HepG2 (cell line): ENCODE data around the gene PLXNA4. TPM values are rescaled to one million over a fixed set of nuclear protein-coding genes. Genes with fewer than 3 reads are reported as not detected.

Experiments used
- ATAC-seq: fragments of 200-7000 bp; cut with Tn5 transposase; 3 replicates; pipeline ENCODE4 v1.9.1; 2020; ENCODE audit warnings: mild to moderate bottlenecking, moderate library complexity
- BruUV-seq: library from RNA; stranded (reverse); fragments of 400-500 nt; replicated peaks from 2 replicates; lab custom pipeline; 2021; lab: Mats Ljungman, UMichigan
- CTCF ChIA-PET: fragments of 300-600 bp; formaldehyde crosslinking; extraction: SDS; loops from one replicate; lab custom pipeline; 2021; ENCODE audit warnings: low total read pairs, inconsistent platforms, low intra/inter-chr PET ratio; lab: Yijun Ruan, JAX
- POLR2A ChIA-PET: fragments of 350-600 bp; sonication (Branson Sonifier 250); formaldehyde crosslinking; loops from one replicate; lab custom pipeline; 2020; ENCODE audit warnings: antibody characterized with exemption, inconsistent platforms; lab: Yijun Ruan, JAX
- DNase-seq: peaks from one replicate; pipeline ENCODE4 v3.0.0-alpha.2; 2015; ENCODE audit warnings: low spot score
- FAIRE-seq: peaks from 3 replicates; lab custom pipeline; 2011; peaks lifted over from hg19 to GRCh38; lab: Jason Lieb, UNC
- H2AFZ ChIP-seq: one replicate; pipeline ENCODE4 v1.6.1; 2011; ENCODE audit warnings: low read length, inconsistent platforms
- H3K27ac ChIP-seq: fragments of 300-600 bp; 3 replicates; pipeline ENCODE4 v1.8.0; 2011; ENCODE audit warnings: mixed run types, mild to moderate bottlenecking, mixed read lengths, low read length, inconsistent platforms; ENCODE audit not compliant: insufficient read depth; ENCODE audit errors: extremely low read length
- H3K27me3 ChIP-seq, 2 experiments: fragments of 200-600 bp in 1 of 2; 2 replicates in 1 of 2; 3 replicates in 1 of 2; pipeline versions ENCODE4 v1.6.0 to v1.8.0; 2011; ENCODE audit warnings: low read length in 2 of 2, mild to moderate bottlenecking in 2 of 2, moderate library complexity in 2 of 2, inconsistent platforms in 1 of 2; ENCODE audit not compliant: insufficient read depth in 2 of 2, control insufficient read depth in 1 of 2
- H3K36me3 ChIP-seq, 2 experiments: fragments of 200-600 bp in 1 of 2; replicated peaks in 1 of 2; 2 replicates in 1 of 2; 3 replicates in 1 of 2; pipeline versions ENCODE4 v1.5.1 to v1.8.0; 2011; ENCODE audit warnings: low read length in 2 of 2, inconsistent platforms in 1 of 2; ENCODE audit not compliant: insufficient read depth in 2 of 2, control insufficient read depth in 1 of 2
- H3K4me1 ChIP-seq: 2 replicates; pipeline ENCODE4 v1.5.1; 2012; ENCODE audit warnings: low read length, inconsistent platforms; ENCODE audit not compliant: insufficient read depth
- H3K4me2 ChIP-seq: 2 replicates; pipeline ENCODE4 v1.6.0; 2011; ENCODE audit warnings: low read depth, low read length, inconsistent platforms
- H3K4me3 ChIP-seq, 3 experiments: fragments of 200-600 bp in 1 of 3; sonication (generic), shearing (Covaris generic) in 1 of 3; replicated peaks in 1 of 3; 2 replicates each; pipeline ENCODE4 v1.5.1; 2011 to 2016; ENCODE audit warnings: low read length in 3 of 3, inconsistent platforms in 2 of 3, low read depth in 2 of 3, mild to moderate bottlenecking in 2 of 3, control low read depth in 1 of 3, mixed read lengths in 1 of 3; ENCODE audit not compliant: insufficient read depth in 1 of 3
- H3K79me2 ChIP-seq: one replicate; pipeline ENCODE4 v1.6.1; 2011; ENCODE audit warnings: low read length, inconsistent platforms; ENCODE audit not compliant: insufficient read depth
- H3K9ac ChIP-seq: 2 replicates; pipeline ENCODE4 v1.6.0; 2011; ENCODE audit warnings: mild to moderate bottlenecking, low read depth, low read length, inconsistent platforms; ENCODE audit not compliant: insufficient read depth
- H3K9me3 ChIP-seq: 2 replicates; pipeline ENCODE4 v1.5.1; 2012; ENCODE audit warnings: mild to moderate bottlenecking, low read length
- H4K20me1 ChIP-seq: 2 replicates; pipeline ENCODE4 v1.6.0; 2011; ENCODE audit warnings: inconsistent platforms, mild to moderate bottlenecking, low read length, moderate library complexity; ENCODE audit not compliant: insufficient read depth
- CHCHD3 ChIP-seq: sonication (generic); formaldehyde crosslinking; IDR thresholded peaks from 2 replicates; pipeline ENCODE4 v1.8.0; 2022; ENCODE audit warnings: mild to moderate bottlenecking, missing genetic modification reagents, moderate library complexity
- GTF3A ChIP-seq: sonication (generic); formaldehyde crosslinking; conservative IDR thresholded peaks from 2 replicates; pipeline ENCODE4 v1.4.0; 2020; ENCODE audit warnings: mild to moderate bottlenecking, missing genetic modification reagents
- MYC ChIP-seq: sonication (generic); formaldehyde crosslinking; IDR thresholded peaks from 2 replicates; pipeline ENCODE4 v1.9.0; 2021; ENCODE audit warnings: missing genetic modification reagents, borderline replicate concordance
- PPARG ChIP-seq: conservative IDR thresholded peaks from 2 replicates; pipeline ENCODE4 v1.6.1; 2016; ENCODE audit warnings: missing biosample characterization, missing genetic modification reagents
- RFX3 ChIP-seq: IDR thresholded peaks from 2 replicates; pipeline ENCODE4 v1.6.1; 2016; ENCODE audit warnings: missing biosample characterization, missing genetic modification reagents
- SAFB2 ChIP-seq: sonication (generic); formaldehyde crosslinking; IDR thresholded peaks from 2 replicates; pipeline ENCODE4 v1.5.1; 2020; ENCODE audit warnings: missing genetic modification reagents, low read depth, mild to moderate bottlenecking, borderline replicate concordance
- SOX13 ChIP-seq, 3 experiments: fragments of 450-650 bp in 1 of 3; sonication (generic) in 1 of 3; formaldehyde crosslinking in 1 of 3; IDR thresholded peaks in 2 of 3; conservative IDR thresholded peaks in 1 of 3; 2 replicates each; pipeline versions ENCODE4 v1.5.0 to v1.6.1; 2016 to 2020; ENCODE audit warnings: antibody characterized with exemption in 1 of 3, mild to moderate bottlenecking in 1 of 3, missing compliant biosample characterization in 1 of 3, missing genetic modification reagents in 1 of 3, moderate library complexity in 1 of 3
- SP1 ChIP-seq, 2 experiments: fragments of 450-650 bp in 1 of 2; sonication (generic) in 1 of 2; formaldehyde crosslinking in 1 of 2; IDR thresholded peaks; 2 replicates each; pipeline versions ENCODE4 v1.4.0 to v1.6.1; 2016 to 2020; ENCODE audit warnings: missing genetic modification reagents in 1 of 2
- SP2 ChIP-seq: sonication (generic); formaldehyde crosslinking; IDR thresholded peaks from 2 replicates; pipeline ENCODE4 v1.5.1; 2020; ENCODE audit warnings: mild to moderate bottlenecking, missing genetic modification reagents
- SRF ChIP-seq: IDR thresholded peaks from 2 replicates; pipeline ENCODE4 v1.6.1; 2011; ENCODE audit warnings: mild to moderate bottlenecking, low read depth, low read length, moderate library complexity
- ZNF281 ChIP-seq: sonication (generic); formaldehyde crosslinking; IDR thresholded peaks from 2 replicates; pipeline ENCODE4 v1.4.0; 2020; ENCODE audit warnings: missing genetic modification reagents, borderline replicate concordance
- ZNF3 ChIP-seq: IDR thresholded peaks from 2 replicates; pipeline ENCODE4 v1.7.0; 2017; ENCODE audit warnings: inconsistent platforms
- ZNF563 ChIP-seq: sonication (generic); formaldehyde crosslinking; IDR thresholded peaks from 2 replicates; pipeline ENCODE4 v1.8.0; 2022; ENCODE audit warnings: mild to moderate bottlenecking, moderate library complexity, missing genetic modification reagents
- ZNF761 ChIP-seq: sonication (generic); formaldehyde crosslinking; conservative IDR thresholded peaks from 2 replicates; pipeline ENCODE4 v1.4.0; 2020; ENCODE audit warnings: mild to moderate bottlenecking, missing genetic modification reagents
- WGBS: methylation state at CpG from one replicate; pipeline ENCODE4 v1.1.6; 2017; ENCODE audit warnings: low lambda C conversion rate; 5-methylcytosine and 5-hydroxymethylcytosine counted together
- in situ Hi-C: cut with HindIII; loops from 2 replicates; pipeline ENCODE4 v1.10.0; 2017; ENCODE audit warnings: low pct_unique_long_range_greater_than_20kb; ENCODE audit not compliant: extremely low pct_ligation_motif_present
- intact Hi-C: fragments of 100-400 bp; cut with micrococcal nuclease; formaldehyde crosslinking; loops from one replicate; pipeline ENCODE4 v1.10.0; 2022; ENCODE audit not compliant: unreplicated experiment
- polyA plus RNA-seq, 8 experiments: library from polyadenylated mRNA; depleted of rRNA in 3 of 8; stranded (reverse) in 7 of 8; unstranded in 1 of 8; fragments of >200 nt; fragmentation: Illumina TruSeq in 4 of 8; extraction: Trizol in 4 of 8; gene quantifications; 2 replicates each; pipeline versions ENCODE4 v1.2.1 to v1.2.3, GENCODE V29; 2011 to 2016; ENCODE audit warnings: low read depth in 4 of 8, missing spikeins in 1 of 8, mixed read lengths in 1 of 8; ENCODE audit not compliant: insufficient read depth in 1 of 8
- total RNA-seq, 5 experiments: library from RNA; depleted of rRNA; stranded (reverse); fragments of >200 nt; fragmentation: Illumina TruSeq; extraction: Trizol; gene quantifications; 2 replicates each; pipeline ENCODE4 v1.2.3, GENCODE V29; 2016; ENCODE audit warnings: low read depth in 1 of 5
- TF ChIP-seq, protein P1 (sequence below): sonication (generic); formaldehyde crosslinking; IDR thresholded peaks from 2 replicates; pipeline ENCODE4 v1.4.0; 2020; ENCODE audit warnings: missing genetic modification reagents, borderline replicate concordance

PLXNA4 gene
- total and polyA plus RNA-seq, 2 of the 13 experiments (the other 11 are each of a cell fraction or from before 2014, with no cell fraction given) = 0.01 to 0.04 TPM

GRCh38 chr7:132181371-132181770, 394.9 kb downstream of the PLXNA4 start:
- ChIA-PET CTCF (no interaction called here), POLR2A (no interaction called here)
- no peaks in the 10 kb centered on the region for H3K36me3 ChIP-seq

More at GRCh38 chr7:132181371-132181770, 394.9 kb downstream of the PLXNA4 start:
- no peak for ATAC-seq
- H2AFZ ChIP-seq = no peak overlapping the region
- H3K4me3 ChIP-seq = no peak overlapping the region
- in situ Hi-C loops = no loop called here
- BruUV-seq = no TSS peak
- TF ChIP-seq SAFB2 (CRISPR knock-in tag) (no peak), MYC (CRISPR knock-in tag) (no peak), SP2 (CRISPR knock-in tag) (no peak), PPARG (CRISPR knock-in tag) (no peak), ZNF761 (CRISPR knock-in tag) (no peak), RFX3 (CRISPR knock-in tag) (no peak), ZNF563 (CRISPR knock-in tag) (no peak), ZNF3 (CRISPR knock-in tag) (no peak), SP1 (IDR thresholded peaks at IDR 0.05) (no peak), SP1 (CRISPR knock-in tag; IDR thresholded peaks at IDR 0.05) (no peak), GTF3A (no peak), ZNF281 (CRISPR knock-in tag) (no peak), SRF (no peak), SOX13 (IDR thresholded peaks at IDR 0.05) (no peak), SOX13 (CRISPR knock-in tag; conservative IDR thresholded peaks at IDR 0.05 in 1 of 2, IDR thresholded peaks at IDR 0.05 in 1 of 2) (no peak), CHCHD3 (CRISPR knock-in tag) (no peak)
- TF ChIP-seq, protein P1, sequence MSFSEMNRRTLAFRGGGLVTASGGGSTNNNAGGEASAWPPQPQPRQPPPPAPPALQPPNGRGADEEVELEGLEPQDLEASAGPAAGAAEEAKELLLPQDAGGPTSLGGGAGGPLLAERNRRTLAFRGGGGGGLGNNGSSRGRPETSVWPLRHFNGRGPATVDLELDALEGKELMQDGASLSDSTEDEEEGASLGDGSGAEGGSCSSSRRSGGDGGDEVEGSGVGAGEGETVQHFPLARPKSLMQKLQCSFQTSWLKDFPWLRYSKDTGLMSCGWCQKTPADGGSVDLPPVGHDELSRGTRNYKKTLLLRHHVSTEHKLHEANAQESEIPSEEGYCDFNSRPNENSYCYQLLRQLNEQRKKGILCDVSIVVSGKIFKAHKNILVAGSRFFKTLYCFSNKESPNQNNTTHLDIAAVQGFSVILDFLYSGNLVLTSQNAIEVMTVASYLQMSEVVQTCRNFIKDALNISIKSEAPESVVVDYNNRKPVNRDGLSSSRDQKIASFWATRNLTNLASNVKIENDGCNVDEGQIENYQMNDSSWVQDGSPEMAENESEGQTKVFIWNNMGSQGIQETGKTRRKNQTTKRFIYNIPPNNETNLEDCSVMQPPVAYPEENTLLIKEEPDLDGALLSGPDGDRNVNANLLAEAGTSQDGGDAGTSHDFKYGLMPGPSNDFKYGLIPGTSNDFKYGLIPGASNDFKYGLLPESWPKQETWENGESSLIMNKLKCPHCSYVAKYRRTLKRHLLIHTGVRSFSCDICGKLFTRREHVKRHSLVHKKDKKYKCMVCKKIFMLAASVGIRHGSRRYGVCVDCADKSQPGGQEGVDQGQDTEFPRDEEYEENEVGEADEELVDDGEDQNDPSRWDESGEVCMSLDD (CRISPR knock-in tag) = no peak
- TF ChIP-seq, all 625 proteins: peak for 0
- FAIRE-seq (no peak), DNase-seq (no peak)
- no peak overlapping the region for H3K9ac ChIP-seq
- no peak overlapping the region for H3K4me2 ChIP-seq
- peaks cover 0 to 21% of the 10 kb centered on the region in 2 experiments; a peak in 2 of 5 replicates for H3K27me3 ChIP-seq
- H3K27ac ChIP-seq = no peak overlapping the region
- peaks cover 5% of the 10 kb centered on the region for H3K9me3 ChIP-seq
- no peaks in the 10 kb centered on the region for H4K20me1 ChIP-seq
- H3K79me2 ChIP-seq = no peaks in the 10 kb centered on the region
- no peaks in the 10 kb centered on the region for H3K4me1 ChIP-seq
- intact Hi-C loops = no loop called here
- WGBS = 0% methylated on average over 4 of the region's 10 CpGs
